Suprapubic skin (tissue), 3 donors: ENCODE results near the gene NKAIN4.

Source experiments
- CTCF ChIP-seq, 2 donors: fragments of 200-600 bp in 1 of 2; fragments of 450-650 bp in 1 of 2; sonication (generic) in 1 of 2; IDR thresholded peaks; one replicate each; pipeline ENCODE4 v1.5.1; 2016 to 2019; ENCODE audit warnings: antibody characterized with exemption in 2 of 2, mild to moderate bottlenecking in 1 of 2, moderate library complexity in 1 of 2
- EP300 ChIP-seq: sonication (generic); formaldehyde crosslinking; IDR thresholded peaks from one replicate; pipeline ENCODE4 v1.6.1; 2017; ENCODE audit warnings: antibody characterized with exemption
- POLR2A ChIP-seq, 2 donors: fragments of 450-650 bp; IDR thresholded peaks; one replicate each; pipeline ENCODE4 v1.6.1; 2017; ENCODE audit warnings: antibody characterized with exemption in 2 of 2, mild to moderate bottlenecking in 2 of 2, moderate library complexity in 2 of 2

- no peak for TF ChIP-seq POLR2A (IDR thresholded peaks at IDR 0.05)
- no peak for TF ChIP-seq CTCF (IDR thresholded peaks at IDR 0.05)
- no peak for TF ChIP-seq EP300
Measured at GRCh38 chr20:63264519-63264918, 10.3 kb upstream of the NKAIN4 start.
